HG03108 (cell line): ENCODE measurements around the gene NEU2.
"Not testable (repeated sequence)": the region's sequence is repeated elsewhere in the genome, so short reads cannot be mapped to it uniquely, and the experiment has no call there.

Experiments used
- ATAC-seq: cut with Tn5 transposase; IDR thresholded peaks from one replicate; pipeline ENCODE4 v1.9.1; 2021; ENCODE audit warnings: moderate library complexity; ENCODE audit not compliant: unreplicated experiment

NEU2 gene

GRCh38 chr2:233053928-233054784, 21.7 kb downstream of the NEU2 start:
- no peak for ATAC-seq

GRCh38 chr2:233055362-233055761, 22.9 kb downstream of the NEU2 start:
- ATAC-seq: no peak

- ATAC-seq: no peak
These were observed 24.6 kb downstream of the NEU2 start for GRCh38 chr2:233056961-233057605.

- ATAC-seq: no peak
These were observed 26.5 kb downstream of the NEU2 start for GRCh38 chr2:233058717-233059546.

GRCh38 chr2:233059547-233059796, 27.0 kb downstream of the NEU2 start:
- ATAC-seq: no peak

- peak; percentile 34 for ATAC-seq
These were observed 27.5 kb downstream of the NEU2 start, which contains the start of gene INPP5D for GRCh38 chr2:233059797-233060500. TSS of gene INPP5D (plus strand) at chr2:233060342. CDS start at chr2:233060479, 137 bp downstream.

- no peak for ATAC-seq
These were observed 28.1 kb downstream of the NEU2 start for GRCh38 chr2:233060501-233060979.

- peak; percentile 9 for ATAC-seq
These were observed 28.6 kb downstream of the NEU2 start for GRCh38 chr2:233060980-233061590.

- ATAC-seq: peak; percentile 20
These were observed 29.3 kb downstream of the NEU2 start for GRCh38 chr2:233061591-233062450.

GRCh38 chr2:233062451-233062850, 30.0 kb downstream of the NEU2 start:
- no peak for ATAC-seq

GRCh38 chr2:233062946-233063268, 30.4 kb downstream of the NEU2 start:
- no peak for ATAC-seq

GRCh38 chr2:233063269-233063975, 30.9 kb downstream of the NEU2 start:
- ATAC-seq: peak; percentile 46

GRCh38 chr2:233063976-233064411, 31.5 kb downstream of the NEU2 start:
- no peak for ATAC-seq

- ATAC-seq: no peak
These were observed 32.2 kb downstream of the NEU2 start for GRCh38 chr2:233064530-233065199.

- ATAC-seq: not testable (repeated sequence)
These were observed 32.7 kb downstream of the NEU2 start for GRCh38 chr2:233065200-233065589.

GRCh38 chr2:233065954-233066470, 33.5 kb downstream of the NEU2 start:
- no peak for ATAC-seq

GRCh38 chr2:233068762-233069418, 36.4 kb downstream of the NEU2 start:
- ATAC-seq: no peak

GRCh38 chr2:233072838-233073237, 40.4 kb downstream of the NEU2 start:
- no peak for ATAC-seq
